ENCODE measurements around the gene DHX8.
"Not testable (repeated sequence)": the region's sequence is repeated elsewhere in the genome, so short reads cannot be mapped to it uniquely, and the experiment has no call there.

The DHX8 gene

GRCh38 chr17:43449470-43450248 lies 34.1 kb upstream of the DHX8 start:
- Mint-ChIP-seq H3K4me1 (no peaks in the 10 kb centered on the region), H3K36me3 (ENCODE audit: insufficient read depth) (no peaks in the 10 kb centered on the region), H3K4me3 (no peak overlapping the region), H3K27me3 (peaks cover 25% of the 10 kb centered on the region), H3K9me3 (no peaks in the 10 kb centered on the region), H3K27ac (ENCODE audit: low read depth) (no peak overlapping the region)
- DNase-seq (ENCODE audit: low spot score in 2 of 2) = no peak
- no peak for ATAC-seq (replicated peaks; ENCODE audit: extremely low read depth, poor library complexity, severe bottlenecking)

- H3K27me3 Mint-ChIP-seq = peaks cover 33% of the 10 kb centered on the region
- not testable (repeated sequence) for ATAC-seq (replicated peaks; ENCODE audit: extremely low read depth, poor library complexity, severe bottlenecking); DNase-seq (ENCODE audit: low spot score in 2 of 2); H3K36me3 Mint-ChIP-seq (ENCODE audit: insufficient read depth); H3K4me1 Mint-ChIP-seq; H3K4me3 Mint-ChIP-seq; H3K27ac Mint-ChIP-seq (ENCODE audit: low read depth); H3K9me3 Mint-ChIP-seq
These were observed 33.0 kb upstream of the DHX8 start for GRCh38 chr17:43450791-43451190.

GRCh38 chr17:43451741-43452140 lies 32.0 kb upstream of the DHX8 start:
- peaks cover 38% of the 10 kb centered on the region for H3K27me3 Mint-ChIP-seq
- H3K4me3 Mint-ChIP-seq; H3K9me3 Mint-ChIP-seq; ATAC-seq (replicated peaks; ENCODE audit: extremely low read depth, poor library complexity, severe bottlenecking); DNase-seq (ENCODE audit: low spot score in 2 of 2); H3K36me3 Mint-ChIP-seq (ENCODE audit: insufficient read depth); H3K4me1 Mint-ChIP-seq; H3K27ac Mint-ChIP-seq (ENCODE audit: low read depth): not testable (repeated sequence)

- no peak overlapping the region for H3K4me3 Mint-ChIP-seq
- H3K27me3 Mint-ChIP-seq = peaks cover 36% of the 10 kb centered on the region
- DNase-seq (ENCODE audit: low spot score in 2 of 2) (no peak), ATAC-seq (replicated peaks; ENCODE audit: extremely low read depth, poor library complexity, severe bottlenecking) (no peak)
- peaks cover 7% of the 10 kb centered on the region for H3K4me1 Mint-ChIP-seq
- no peaks in the 10 kb centered on the region for H3K36me3 Mint-ChIP-seq (ENCODE audit: insufficient read depth)
- no peaks in the 10 kb centered on the region for H3K9me3 Mint-ChIP-seq
- no peak overlapping the region for H3K27ac Mint-ChIP-seq (ENCODE audit: low read depth)
These were observed 30.4 kb upstream of the DHX8 start for GRCh38 chr17:43453331-43453812.

- DNase-seq (ENCODE audit: low spot score in 2 of 2) (no peak), ATAC-seq (replicated peaks; ENCODE audit: extremely low read depth, poor library complexity, severe bottlenecking) (no peak)
- Mint-ChIP-seq H3K4me1 (peaks cover 7% of the 10 kb centered on the region), H3K27me3 (peaks cover 29% of the 10 kb centered on the region), H3K9me3 (no peaks in the 10 kb centered on the region), H3K27ac (ENCODE audit: low read depth) (no peak overlapping the region), H3K36me3 (ENCODE audit: insufficient read depth) (no peaks in the 10 kb centered on the region), H3K4me3 (no peak overlapping the region)
These were observed 28.9 kb upstream of the DHX8 start for GRCh38 chr17:43454868-43455267.

- no peak for ATAC-seq (replicated peaks; ENCODE audit: extremely low read depth, poor library complexity, severe bottlenecking)
- peaks cover 40% of the 10 kb centered on the region for H3K27me3 Mint-ChIP-seq
- peaks cover 7% of the 10 kb centered on the region for H3K4me1 Mint-ChIP-seq
These were observed 27.7 kb upstream of the DHX8 start for GRCh38 chr17:43456029-43456428.

GRCh38 chr17:43456661-43457361 lies 27.0 kb upstream of the DHX8 start:
- no peaks in the 10 kb centered on the region for H3K36me3 Mint-ChIP-seq (ENCODE audit: insufficient read depth)
- peak overlapping the region; percentile 23 for H3K27ac Mint-ChIP-seq (ENCODE audit: low read depth)
- H3K9me3 Mint-ChIP-seq = no peaks in the 10 kb centered on the region
- H3K4me3 Mint-ChIP-seq = no peak overlapping the region
- peaks cover 7% of the 10 kb centered on the region for H3K4me1 Mint-ChIP-seq
- peak; percentile 36 for ATAC-seq (replicated peaks; ENCODE audit: extremely low read depth, poor library complexity, severe bottlenecking)
- peaks cover 46% of the 10 kb centered on the region for H3K27me3 Mint-ChIP-seq
- no peak for DNase-seq (ENCODE audit: low spot score in 2 of 2)

More at GRCh38 chr17:43456029-43456428, 27.7 kb upstream of the DHX8 start:
- no peak overlapping the region for H3K27ac Mint-ChIP-seq (ENCODE audit: low read depth)
- DNase-seq (ENCODE audit: low spot score in 2 of 2) = no peak
- H3K9me3 Mint-ChIP-seq = no peaks in the 10 kb centered on the region
- H3K36me3 Mint-ChIP-seq (ENCODE audit: insufficient read depth) = no peaks in the 10 kb centered on the region
- H3K4me3 Mint-ChIP-seq = no peak overlapping the region

- Mint-ChIP-seq H3K27me3 (peaks cover 46% of the 10 kb centered on the region), H3K9me3 (no peaks in the 10 kb centered on the region), H3K4me1 (peaks cover 7% of the 10 kb centered on the region), H3K36me3 (ENCODE audit: insufficient read depth) (no peaks in the 10 kb centered on the region), H3K4me3 (no peak overlapping the region), H3K27ac (ENCODE audit: low read depth) (no peak overlapping the region)
- DNase-seq (ENCODE audit: low spot score in 2 of 2) = no peak
- no peak for ATAC-seq (replicated peaks; ENCODE audit: extremely low read depth, poor library complexity, severe bottlenecking)
These were observed 26.4 kb upstream of the DHX8 start for GRCh38 chr17:43457362-43457692.

GRCh38 chr17:43459878-43460277 lies 23.9 kb upstream of the DHX8 start:
- ATAC-seq (replicated peaks; ENCODE audit: extremely low read depth, poor library complexity, severe bottlenecking); H3K4me1 Mint-ChIP-seq; H3K27ac Mint-ChIP-seq (ENCODE audit: low read depth); H3K36me3 Mint-ChIP-seq (ENCODE audit: insufficient read depth); DNase-seq (ENCODE audit: low spot score in 2 of 2); H3K9me3 Mint-ChIP-seq; H3K4me3 Mint-ChIP-seq: not testable (repeated sequence)
- peaks cover 52% of the 10 kb centered on the region for H3K27me3 Mint-ChIP-seq

- Mint-ChIP-seq H3K27me3 (peaks cover 52% of the 10 kb centered on the region), H3K4me1 (peaks cover 7% of the 10 kb centered on the region), H3K9me3 (no peaks in the 10 kb centered on the region), H3K4me3 (no peak overlapping the region), H3K27ac (ENCODE audit: low read depth) (no peak overlapping the region), H3K36me3 (ENCODE audit: insufficient read depth) (no peaks in the 10 kb centered on the region)
- ATAC-seq (replicated peaks; ENCODE audit: extremely low read depth, poor library complexity, severe bottlenecking) (no peak), DNase-seq (ENCODE audit: low spot score in 2 of 2) (no peak)
These were observed 22.6 kb upstream of the DHX8 start for GRCh38 chr17:43461185-43461584.

GRCh38 chr17:43462569-43462968 lies 21.2 kb upstream of the DHX8 start:
- H3K27me3 Mint-ChIP-seq = peaks cover 45% of the 10 kb centered on the region
- not testable (repeated sequence) for H3K27ac Mint-ChIP-seq (ENCODE audit: low read depth); DNase-seq (ENCODE audit: low spot score in 2 of 2); H3K4me3 Mint-ChIP-seq; ATAC-seq (replicated peaks; ENCODE audit: extremely low read depth, poor library complexity, severe bottlenecking); H3K36me3 Mint-ChIP-seq (ENCODE audit: insufficient read depth); H3K4me1 Mint-ChIP-seq; H3K9me3 Mint-ChIP-seq

GRCh38 chr17:43463241-43463640 lies 20.5 kb upstream of the DHX8 start:
- ATAC-seq (replicated peaks; ENCODE audit: extremely low read depth, poor library complexity, severe bottlenecking) = no peak
- no peak overlapping the region for H3K27ac Mint-ChIP-seq (ENCODE audit: low read depth)
- peaks cover 51% of the 10 kb centered on the region for H3K27me3 Mint-ChIP-seq
- H3K9me3 Mint-ChIP-seq = no peaks in the 10 kb centered on the region
- no peaks in the 10 kb centered on the region for H3K4me1 Mint-ChIP-seq
- no peaks in the 10 kb centered on the region for H3K36me3 Mint-ChIP-seq (ENCODE audit: insufficient read depth)
- no peak overlapping the region for H3K4me3 Mint-ChIP-seq
- DNase-seq (ENCODE audit: low spot score in 2 of 2) = no peak

- Mint-ChIP-seq H3K4me3 (no peak overlapping the region), H3K36me3 (ENCODE audit: insufficient read depth) (no peaks in the 10 kb centered on the region), H3K27me3 (peaks cover 59% of the 10 kb centered on the region), H3K4me1 (no peaks in the 10 kb centered on the region), H3K27ac (ENCODE audit: low read depth) (no peak overlapping the region), H3K9me3 (no peaks in the 10 kb centered on the region)
- ATAC-seq (replicated peaks; ENCODE audit: extremely low read depth, poor library complexity, severe bottlenecking) = no peak
- no peak for DNase-seq (ENCODE audit: low spot score in 2 of 2)
These were observed 19.7 kb upstream of the DHX8 start for GRCh38 chr17:43464046-43464445.
